RKO (cell line): ENCODE results near the gene ITPR2.

Experiments
- DNase-seq: peaks from one replicate; pipeline ENCODE4 v3.0.0-alpha.2; 2016; ENCODE audit warnings: low spot score

Gene ITPR2

GRCh38 chr12:26513363-26514043, 319.5 kb downstream of the ITPR2 start:
- DNase-seq, result no peak

DNA sequence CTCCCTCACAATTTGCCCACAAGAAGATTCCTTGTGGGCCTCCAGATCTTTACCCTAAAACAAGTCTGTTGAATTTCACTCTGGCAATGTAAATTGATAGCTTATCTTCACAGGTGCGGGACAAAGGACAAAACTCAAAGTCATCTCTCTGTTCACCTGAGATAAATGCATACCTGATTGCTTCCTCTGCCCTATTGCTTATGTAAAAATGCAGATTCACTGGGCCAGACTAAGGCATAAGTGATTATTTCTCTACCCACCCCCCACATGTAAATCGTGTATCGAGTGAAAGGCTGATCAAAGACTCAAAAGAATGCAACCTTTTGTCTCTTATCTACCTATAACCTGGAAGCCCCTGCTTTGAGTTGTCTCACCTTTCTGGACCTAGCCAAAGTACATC, 320.8 kb downstream of the ITPR2 start:
- DNase-seq, result no peak

- DNase-seq, result no peak
Observed at GRCh38 chr12:26510354-26510674, 322.7 kb downstream of the ITPR2 start.

DNA sequence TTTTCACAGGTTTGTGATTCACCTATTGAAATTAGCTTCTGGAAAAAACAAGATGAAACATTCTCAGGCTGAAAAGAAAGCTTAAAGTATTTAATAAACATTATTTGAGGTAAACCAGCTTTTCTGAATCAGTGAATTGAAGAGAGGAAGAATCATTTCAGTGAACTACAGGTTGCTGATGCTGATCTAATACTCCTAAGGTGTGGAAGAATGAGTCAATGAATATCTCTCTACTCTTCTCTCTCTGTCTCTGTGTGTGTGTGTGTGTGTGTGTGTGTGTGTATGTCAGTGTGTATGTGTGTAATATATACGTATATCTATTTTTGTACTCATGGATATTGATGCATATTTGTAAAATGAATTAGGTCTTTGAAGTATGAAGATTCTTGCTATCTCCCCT, 325.4 kb downstream of the ITPR2 start:
- no peak for DNase-seq

- DNase-seq, result no peak
Observed at GRCh38 chr12:26499979-26500640, 332.9 kb downstream of the ITPR2 start.

DNA sequence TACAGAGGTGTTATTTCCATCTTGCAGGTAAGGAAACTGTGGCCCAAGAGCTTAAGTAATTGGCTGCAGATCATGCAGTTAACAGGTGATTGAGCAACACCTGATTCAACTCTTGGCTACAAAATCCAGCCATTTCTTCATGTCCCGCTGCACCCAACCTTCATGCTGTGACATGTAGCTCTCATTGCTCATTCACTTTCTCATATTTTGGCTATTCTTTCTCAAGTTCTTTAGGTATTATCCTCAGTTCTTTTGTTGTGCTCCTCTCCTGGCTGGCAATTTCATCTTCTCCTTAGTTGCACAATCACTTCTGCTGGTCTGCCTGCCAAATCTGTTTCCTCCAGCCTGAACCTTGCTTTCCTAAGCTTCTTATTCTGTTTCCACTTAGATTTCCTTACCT, 336.8 kb downstream of the ITPR2 start:
- DNase-seq, result no peak

GRCh38 chr12:26493656-26494055, 339.3 kb downstream of the ITPR2 start:
- no peak for DNase-seq

DNA sequence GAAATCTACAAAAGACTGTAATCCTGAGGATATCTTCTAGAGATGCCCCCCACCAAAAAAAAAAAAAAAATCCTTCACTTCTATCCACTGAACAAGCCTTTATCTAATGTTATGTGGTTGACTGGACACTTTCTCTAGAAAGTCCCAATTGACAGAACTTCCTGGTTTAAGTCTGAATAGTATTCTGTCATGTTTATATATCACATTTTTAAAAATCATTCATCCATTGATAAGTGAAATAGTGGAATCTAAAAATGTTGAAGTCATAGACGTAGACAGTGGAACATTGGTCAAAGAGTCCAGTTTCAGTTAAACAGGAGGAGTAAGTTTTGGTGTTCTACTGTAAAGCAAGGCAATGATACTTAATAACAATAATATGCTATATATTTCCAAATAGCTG, 340.6 kb downstream of the ITPR2 start:
- no peak for DNase-seq

DNA sequence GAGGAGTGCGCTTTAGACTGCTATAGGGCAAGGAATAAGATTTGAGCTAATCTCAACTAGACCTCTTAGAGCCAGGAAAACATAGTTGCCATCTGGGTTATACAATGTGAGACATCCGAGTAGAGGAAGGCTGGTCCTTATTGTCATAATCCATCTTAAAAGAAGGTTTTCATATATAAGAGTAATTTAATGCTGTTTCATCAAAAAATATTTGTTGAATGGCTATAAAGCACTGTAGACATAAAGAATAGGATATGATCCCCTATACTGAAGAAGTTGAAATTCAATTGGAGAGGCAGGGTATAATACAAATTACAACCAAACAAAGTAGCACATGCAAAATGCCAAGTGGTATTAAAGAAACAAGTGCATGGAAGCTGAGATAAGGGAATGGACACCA, 343.1 kb downstream of the ITPR2 start:
- DNase-seq, result no peak

GRCh38 chr12:26488351-26488750, 344.6 kb downstream of the ITPR2 start:
- DNase-seq, result no peak

- DNase-seq, result peak; percentile 38
Observed at GRCh38 chr12:26473291-26473690, 359.7 kb downstream of the ITPR2 start.

GRCh38 chr12:26471560-26471959, 361.4 kb downstream of the ITPR2 start:
- no peak for DNase-seq

- DNase-seq, result no peak
Observed at GRCh38 chr12:26469421-26470180, 363.4 kb downstream of the ITPR2 start.

DNA sequence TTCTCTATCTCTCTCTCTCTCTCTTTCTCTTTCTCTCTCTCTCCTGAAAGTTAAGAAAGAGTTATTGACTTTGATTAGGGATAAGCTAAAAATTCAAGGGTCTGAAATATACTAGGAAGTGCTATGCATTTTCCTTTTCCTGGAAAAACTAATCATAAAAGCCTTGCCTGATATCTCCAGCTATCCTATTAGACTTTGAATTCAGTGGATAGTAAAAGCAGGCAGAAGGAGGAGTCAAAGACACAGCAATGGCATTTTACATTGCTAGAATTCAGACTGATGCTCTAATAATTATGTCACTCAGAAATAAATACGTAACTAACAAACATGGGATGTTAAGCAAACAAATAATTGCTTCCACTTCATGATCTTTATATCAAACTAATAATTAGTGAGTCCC, 365.6 kb downstream of the ITPR2 start:
- no peak for DNase-seq

DNA sequence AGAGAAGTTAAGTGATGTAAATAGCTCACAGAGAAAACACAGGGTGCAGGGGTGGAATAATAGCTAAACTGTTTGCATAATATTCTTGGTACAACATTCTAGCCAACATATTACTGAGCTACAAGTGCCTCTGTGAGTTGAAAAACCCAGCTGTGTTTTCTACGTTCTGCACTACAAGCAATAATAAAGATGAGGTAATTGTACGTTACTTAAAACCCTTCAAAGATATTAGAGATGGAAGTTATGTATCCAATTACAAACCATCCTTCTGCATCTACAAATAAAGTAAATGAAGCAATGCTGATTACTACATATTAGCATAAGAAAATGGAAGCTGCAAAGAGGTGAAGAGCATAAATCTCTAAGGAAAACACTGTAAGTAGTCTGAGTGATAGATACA, 366.3 kb downstream of the ITPR2 start:
- DNase-seq, result no peak

DNA sequence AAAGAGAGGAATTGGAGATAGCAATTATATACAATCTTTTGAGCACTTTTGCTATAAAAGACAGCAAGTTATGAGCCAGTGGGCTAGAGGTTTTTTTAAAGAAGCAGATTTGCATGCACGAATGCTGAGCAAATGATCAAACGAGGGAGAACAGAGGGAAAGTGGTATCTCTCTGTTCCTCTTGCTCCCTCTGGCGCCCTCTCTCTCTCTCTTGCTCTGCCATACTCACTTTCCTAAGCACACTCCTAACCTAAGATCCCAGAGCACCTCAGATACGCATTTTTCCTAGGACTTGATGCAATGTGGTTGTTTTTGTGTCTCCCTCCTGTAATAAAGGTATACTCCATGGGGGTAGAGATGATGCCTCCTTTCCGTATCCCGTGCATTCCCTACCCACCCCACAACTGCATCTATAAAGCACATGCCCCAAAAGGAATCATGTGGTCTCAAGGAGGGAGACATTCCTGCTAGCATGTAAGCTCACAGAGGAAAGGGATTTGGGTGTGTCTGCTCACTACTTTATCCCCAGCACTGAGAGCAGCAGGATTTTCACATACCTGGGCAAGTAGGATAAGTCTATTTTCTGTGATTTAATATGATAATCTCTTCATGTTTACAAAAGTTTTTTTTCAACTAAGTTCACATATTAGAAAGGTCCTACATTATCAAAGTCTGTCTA, 367.4 kb downstream of the ITPR2 start:
- no peak for DNase-seq

DNA sequence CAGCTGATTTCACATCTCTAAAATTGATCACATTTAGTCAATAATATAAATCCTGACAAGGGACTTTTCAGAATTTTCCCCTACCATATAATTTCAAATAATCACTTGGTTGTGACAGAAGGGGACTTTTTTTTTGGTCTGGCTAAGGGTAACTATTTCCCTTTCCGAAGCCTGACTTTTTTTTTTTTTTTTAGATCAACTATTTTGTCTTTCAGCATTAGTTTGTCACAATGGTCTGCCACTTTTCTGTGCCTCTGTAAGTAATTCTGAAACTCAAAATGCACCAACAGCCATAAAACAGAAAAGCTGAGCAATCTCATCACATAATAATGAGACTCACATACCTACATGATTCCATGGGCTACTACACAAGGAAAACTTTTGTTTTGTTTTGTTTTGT, 371.2 kb downstream of the ITPR2 start:
- no peak for DNase-seq

DNA sequence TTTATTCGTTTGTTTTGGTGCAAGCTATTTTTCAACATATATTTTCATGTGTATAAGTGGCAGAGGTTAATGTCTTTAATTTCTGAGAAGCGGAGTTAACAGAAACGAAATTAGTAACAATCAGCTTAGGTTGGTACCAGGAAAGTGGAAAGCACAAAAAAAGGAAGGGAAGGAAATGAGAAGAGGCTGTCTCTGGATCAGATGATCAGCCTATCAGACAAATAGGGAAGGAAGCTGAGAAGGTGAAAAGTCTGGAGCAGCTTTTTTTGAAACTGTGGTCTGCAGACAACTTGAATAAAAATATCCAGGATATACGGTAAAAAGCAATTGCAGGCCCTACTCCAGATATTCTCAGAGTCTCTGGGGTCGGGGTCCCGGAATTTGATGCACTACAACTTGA, 372.6 kb downstream of the ITPR2 start:
- no peak for DNase-seq

- no peak for DNase-seq
Observed at GRCh38 chr12:26455936-26456574, 376.9 kb downstream of the ITPR2 start.

DNA sequence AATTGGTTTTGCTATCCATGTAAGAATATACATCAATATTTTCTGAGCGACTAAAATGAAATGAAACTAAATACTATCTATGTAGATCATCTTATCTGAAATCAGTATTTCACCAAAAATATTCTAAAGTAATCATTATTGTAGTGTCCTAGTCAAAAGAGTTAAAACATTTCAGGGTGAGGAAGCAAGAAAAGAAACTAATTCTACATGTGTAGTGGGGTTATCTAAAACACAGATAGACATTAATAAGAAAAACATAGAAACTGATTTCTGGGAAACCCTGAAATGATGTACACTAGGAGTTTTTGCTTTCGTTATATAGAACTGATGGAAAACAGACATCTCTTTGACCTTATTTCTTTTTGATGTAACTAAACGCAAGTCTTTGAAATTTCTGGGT, 379.7 kb downstream of the ITPR2 start:
- DNase-seq, result no peak

DNA sequence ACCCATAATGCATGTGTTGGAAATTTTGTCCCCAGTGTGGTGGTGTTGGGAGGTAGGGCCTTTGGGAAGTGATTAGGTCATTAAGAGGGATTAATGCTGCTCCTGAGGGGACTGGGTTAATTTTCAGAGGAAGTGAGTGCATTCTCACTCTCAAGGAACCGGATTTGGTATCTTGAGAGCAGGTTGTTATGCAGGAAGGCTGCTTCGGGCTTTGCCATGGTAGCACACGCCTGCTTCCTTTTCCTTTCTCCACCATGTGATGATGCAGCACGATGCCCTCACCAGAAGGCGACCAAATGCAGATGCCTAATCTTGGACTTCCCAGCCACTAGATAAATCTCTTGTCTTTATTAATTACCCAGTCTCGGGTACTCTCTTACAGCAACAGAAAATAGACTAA, 380.5 kb downstream of the ITPR2 start:
- DNase-seq, result no peak

DNA sequence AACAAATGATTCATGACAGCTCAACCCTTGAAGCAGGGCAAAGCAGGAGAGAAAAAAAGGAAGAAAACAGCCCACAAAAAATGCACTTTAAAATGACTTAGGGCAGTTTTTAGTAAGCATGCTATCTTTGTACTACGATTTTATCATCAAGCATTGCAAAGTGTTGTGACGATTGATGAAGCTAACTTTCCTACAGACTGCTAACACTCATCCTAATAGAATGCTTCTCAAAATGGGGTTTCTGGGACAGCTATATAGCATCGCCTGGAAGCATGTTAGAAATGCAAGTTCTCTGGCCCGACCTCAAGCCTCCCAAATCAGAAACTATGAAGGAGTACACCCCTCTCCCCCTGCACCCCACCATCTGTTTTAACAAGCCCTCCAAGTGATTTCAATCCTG, 381.2 kb downstream of the ITPR2 start:
- DNase-seq, result no peak
